HG02870 (cell line): ENCODE measurements around the gene DNAH9.
"Not testable (repeated sequence)": the region's sequence is repeated elsewhere in the genome, so short reads cannot be mapped to it uniquely, and the experiment has no call there.

Experiments
- ATAC-seq: cut with Tn5 transposase; IDR thresholded peaks from one replicate; pipeline ENCODE4 v1.9.1; 2021; ENCODE audit warnings: mild to moderate bottlenecking, moderate library complexity; ENCODE audit not compliant: unreplicated experiment

Gene DNAH9

GRCh38 chr17:11954936-11955335 is 356.7 kb downstream of the DNAH9 start:
- no peak for ATAC-seq

- no peak for ATAC-seq
Measured at GRCh38 chr17:11969565-11969964, 371.3 kb downstream of the DNAH9 start.

- not testable (repeated sequence) for ATAC-seq
Measured at GRCh38 chr17:11972741-11973140, 374.5 kb downstream of the DNAH9 start.

GRCh38 chr17:11979795-11980194 is 381.5 kb downstream of the DNAH9 start:
- no peak for ATAC-seq

GRCh38 chr17:11980813-11981212 is 382.5 kb downstream of the DNAH9 start:
- no peak for ATAC-seq

- no peak for ATAC-seq
Measured at GRCh38 chr17:11981862-11982261, 383.6 kb downstream of the DNAH9 start.

GRCh38 chr17:11986179-11986941 is 388.1 kb downstream of the DNAH9 start:
- no peak for ATAC-seq

GRCh38 chr17:11986942-11987329 is 388.7 kb downstream of the DNAH9 start:
- no peak for ATAC-seq

- ATAC-seq, result no peak
Measured at GRCh38 chr17:11990363-11990983, 392.2 kb downstream of the DNAH9 start.

GRCh38 chr17:11991461-11991860 is 393.2 kb downstream of the DNAH9 start:
- no peak for ATAC-seq

GRCh38 chr17:11996722-11997146 is 398.5 kb downstream of the DNAH9 start:
- ATAC-seq, result peak; percentile 33

- peak; percentile 97 for ATAC-seq
Measured at GRCh38 chr17:11997147-11997971, 399.1 kb downstream of the DNAH9 start, which contains the start of gene ZNF18. Gene ZNF18, minus strand, starts transcription at chr17:11997475. Its CDS starts 4,646 bp downstream, at chr17:11992829.

- no peak for ATAC-seq
Measured at GRCh38 chr17:11997972-11998233, 399.6 kb downstream of the DNAH9 start.

GRCh38 chr17:11999696-12000095 is 401.4 kb downstream of the DNAH9 start:
- ATAC-seq, result no peak

- no peak for ATAC-seq
Measured at GRCh38 chr17:12007466-12007865, 409.2 kb downstream of the DNAH9 start.
